HCT116 (cell line): ENCODE data around the gene PDE6B.

ENCODE experiments used
- POLR2A ChIP-seq: IDR thresholded peaks from 2 replicates; pipeline ENCODE4 v1.7.0; 2011; ENCODE audit warnings: borderline replicate concordance; ENCODE audit not compliant: insufficient read depth, insufficient read length; ENCODE audit errors: extremely low read depth
- TF ChIP-seq, protein P1 (sequence below), 3 experiments: fragments of 200-600 bp in 1 of 3; sonication (generic) in 1 of 3; IDR thresholded peaks in 2 of 3; conservative IDR thresholded peaks in 1 of 3; 2 replicates each; pipeline ENCODE4 v1.5.1; 2012 to 2017; ENCODE audit warnings: low read depth in 2 of 3, low read length in 2 of 3, antibody characterized with exemption in 1 of 3, borderline replicate concordance in 1 of 3, control low read depth in 1 of 3, mild to moderate bottlenecking in 1 of 3, mixed read lengths in 1 of 3, mixed run types in 1 of 3, moderate library complexity in 1 of 3; ENCODE audit not compliant: insufficient read depth in 1 of 3

DNA sequence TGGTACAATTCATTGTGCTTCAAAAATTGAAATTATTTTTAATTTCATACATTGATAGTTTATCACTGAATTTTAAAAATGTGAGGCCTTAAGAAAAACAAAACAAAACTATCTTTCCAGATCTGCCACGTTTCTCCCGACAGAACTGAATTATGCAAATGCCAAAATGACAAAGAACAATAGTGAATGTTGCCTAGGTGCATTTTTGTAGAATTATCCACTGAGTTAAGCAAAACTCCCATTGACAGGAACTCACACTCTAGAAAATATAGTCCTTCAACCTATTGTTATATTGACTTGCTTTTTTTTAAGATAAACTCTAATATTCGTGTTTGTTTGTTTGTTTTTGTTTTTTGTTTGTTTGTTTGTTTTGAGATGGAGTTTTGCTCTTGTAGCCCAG lies 86.7 kb downstream of the PDE6B start:
- TF ChIP-seq, protein P1, sequence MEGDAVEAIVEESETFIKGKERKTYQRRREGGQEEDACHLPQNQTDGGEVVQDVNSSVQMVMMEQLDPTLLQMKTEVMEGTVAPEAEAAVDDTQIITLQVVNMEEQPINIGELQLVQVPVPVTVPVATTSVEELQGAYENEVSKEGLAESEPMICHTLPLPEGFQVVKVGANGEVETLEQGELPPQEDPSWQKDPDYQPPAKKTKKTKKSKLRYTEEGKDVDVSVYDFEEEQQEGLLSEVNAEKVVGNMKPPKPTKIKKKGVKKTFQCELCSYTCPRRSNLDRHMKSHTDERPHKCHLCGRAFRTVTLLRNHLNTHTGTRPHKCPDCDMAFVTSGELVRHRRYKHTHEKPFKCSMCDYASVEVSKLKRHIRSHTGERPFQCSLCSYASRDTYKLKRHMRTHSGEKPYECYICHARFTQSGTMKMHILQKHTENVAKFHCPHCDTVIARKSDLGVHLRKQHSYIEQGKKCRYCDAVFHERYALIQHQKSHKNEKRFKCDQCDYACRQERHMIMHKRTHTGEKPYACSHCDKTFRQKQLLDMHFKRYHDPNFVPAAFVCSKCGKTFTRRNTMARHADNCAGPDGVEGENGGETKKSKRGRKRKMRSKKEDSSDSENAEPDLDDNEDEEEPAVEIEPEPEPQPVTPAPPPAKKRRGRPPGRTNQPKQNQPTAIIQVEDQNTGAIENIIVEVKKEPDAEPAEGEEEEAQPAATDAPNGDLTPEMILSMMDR (IDR thresholded peaks at IDR 0.05 in 2 of 3, conservative IDR thresholded peaks at IDR 0.05 in 1 of 3; ENCODE audit: borderline replicate concordance in 1 of 3, insufficient read depth in 1 of 3, low read depth in 2 of 3, low read length in 2 of 3): no peak
- TF ChIP-seq POLR2A: no peak
